ENCODE data around the gene TPSD1. TPM values are rescaled to one million over a fixed set of nuclear protein-coding genes. Genes with fewer than 3 reads are reported as not detected.

Gene TPSD1
- total RNA-seq, 5 donors from 2014 or later (not counting 1 experiment from before 2014, with no cell fraction given): 0.28 to 0.40 (median 0.31) TPM; not detected in 1

DNA sequence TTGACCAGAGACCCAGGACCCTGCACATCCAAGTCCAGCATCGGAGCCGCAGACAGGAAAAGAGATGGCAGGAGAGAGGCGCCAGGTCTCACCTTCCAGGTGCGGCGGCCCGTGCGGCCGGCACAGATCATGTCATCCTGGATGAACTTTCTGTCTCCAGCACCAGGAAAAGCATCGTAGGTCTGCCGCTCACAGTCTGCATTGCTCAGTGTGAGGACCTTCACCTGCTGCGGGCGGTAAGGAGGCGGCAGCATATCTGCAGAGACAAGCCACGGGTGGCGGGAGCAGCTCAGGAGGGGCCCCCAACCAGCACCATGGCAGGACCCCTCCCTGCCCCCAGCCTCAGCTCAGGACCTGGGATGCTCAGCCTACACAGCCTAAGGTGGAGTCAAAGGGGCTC, 17.9 kb downstream of the TPSD1 start:
- no peaks in the 10 kb centered on the region for H3K9me3 ChIP-seq
- 96% methylated on average over 13 of the region's 15 CpGs for WGBS (ENCODE audit: insufficient coverage)
- H3K4me3 ChIP-seq (ENCODE audit: control insufficient read depth in 1 of 2, extremely low read depth in 1 of 2, low read length in 1 of 2): no peak overlapping the region
- H3K36me3 Mint-ChIP-seq: no peaks in the 10 kb centered on the region
- peaks cover 26 to 32% of the 10 kb centered on the region in 2 donors for H3K27me3 Mint-ChIP-seq
- ChIA-PET POLR2A (no interaction called here), CTCF (no interaction called here)
- no peak for ATAC-seq (replicated peaks in 1 of 4)
- H3K27ac Mint-ChIP-seq: no peak overlapping the region
- H3K9me3 Mint-ChIP-seq: no peaks in the 10 kb centered on the region
- DNase-seq: no peak
- peaks cover 0 to 10% of the 10 kb centered on the region in 2 experiments for H3K4me1 ChIP-seq (ENCODE audit: control insufficient read depth in 1 of 2, extremely low read depth in 1 of 2, insufficient read depth in 2 of 2, low read length in 2 of 2)
- H3K4me3 Mint-ChIP-seq: no peak overlapping the region
- peaks cover 0 to 65% of the 10 kb centered on the region in 2 experiments for H3K27me3 ChIP-seq (replicated peaks in 1 of 2; ENCODE audit: control insufficient read depth in 2 of 2, extremely low read depth in 1 of 2, insufficient read depth in 2 of 2, low read length in 1 of 2)
- H3K4me1 Mint-ChIP-seq: peaks cover 0 to 4% (median 4%) of the 10 kb centered on the region in 3 donors
- H3K36me3 ChIP-seq (ENCODE audit: control insufficient read depth in 2 of 2, extremely low read depth in 1 of 2, insufficient read depth in 1 of 2, low read length in 1 of 2): no peaks in the 10 kb centered on the region
- H3K27ac ChIP-seq (ENCODE audit: low read length): no peak overlapping the region

DNA sequence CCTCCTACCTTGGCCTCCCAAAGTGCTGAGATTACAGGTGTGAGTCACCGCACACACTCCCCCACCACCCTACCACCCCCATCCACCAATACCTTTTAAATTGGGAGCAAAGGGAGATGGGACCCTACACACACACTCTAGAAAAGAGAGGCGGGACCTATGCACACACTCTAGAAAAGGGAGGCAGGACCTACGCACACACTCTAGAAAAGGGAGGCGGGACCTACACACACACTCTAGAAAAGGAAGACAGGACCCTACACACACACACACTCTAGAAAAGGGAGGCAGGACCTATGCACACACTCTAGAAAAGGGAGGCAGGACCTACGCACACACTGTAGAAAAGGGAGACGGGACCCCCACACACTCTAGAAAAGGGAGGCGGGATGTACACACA, 18.9 kb downstream of the TPSD1 start:
- DNase-seq (no peak), ATAC-seq (replicated peaks in 1 of 4) (no peak)
- no peak overlapping the region for H3K27ac ChIP-seq (ENCODE audit: low read length)
- H3K4me1 ChIP-seq (ENCODE audit: control insufficient read depth in 1 of 2, extremely low read depth in 1 of 2, insufficient read depth in 2 of 2, low read length in 2 of 2): peaks cover 0 to 10% of the 10 kb centered on the region in 2 experiments
- H3K36me3 Mint-ChIP-seq: no peaks in the 10 kb centered on the region
- no peak overlapping the region for H3K4me3 Mint-ChIP-seq
- POLR2A ChIA-PET: no interaction called here
- WGBS (ENCODE audit: insufficient coverage): no CpG with 5 or more reads among the region's 7 CpGs
- no peaks in the 10 kb centered on the region for H3K9me3 ChIP-seq
- no peak overlapping the region for H3K27ac Mint-ChIP-seq
- no peaks in the 10 kb centered on the region for H3K9me3 Mint-ChIP-seq
- peaks cover 0 to 4% (median 4%) of the 10 kb centered on the region in 3 donors for H3K4me1 Mint-ChIP-seq
- no peak overlapping the region for H3K4me3 ChIP-seq (ENCODE audit: control insufficient read depth in 1 of 2, extremely low read depth in 1 of 2, low read length in 1 of 2)
- peaks cover 0 to 73% of the 10 kb centered on the region in 2 experiments for H3K27me3 ChIP-seq (replicated peaks in 1 of 2; ENCODE audit: control insufficient read depth in 2 of 2, extremely low read depth in 1 of 2, insufficient read depth in 2 of 2, low read length in 1 of 2)
- CTCF ChIA-PET: no interaction called here
- peaks cover 24 to 30% of the 10 kb centered on the region in 2 donors for H3K27me3 Mint-ChIP-seq
- H3K36me3 ChIP-seq (ENCODE audit: control insufficient read depth in 2 of 2, extremely low read depth in 1 of 2, insufficient read depth in 1 of 2, low read length in 1 of 2): no peaks in the 10 kb centered on the region

DNA sequence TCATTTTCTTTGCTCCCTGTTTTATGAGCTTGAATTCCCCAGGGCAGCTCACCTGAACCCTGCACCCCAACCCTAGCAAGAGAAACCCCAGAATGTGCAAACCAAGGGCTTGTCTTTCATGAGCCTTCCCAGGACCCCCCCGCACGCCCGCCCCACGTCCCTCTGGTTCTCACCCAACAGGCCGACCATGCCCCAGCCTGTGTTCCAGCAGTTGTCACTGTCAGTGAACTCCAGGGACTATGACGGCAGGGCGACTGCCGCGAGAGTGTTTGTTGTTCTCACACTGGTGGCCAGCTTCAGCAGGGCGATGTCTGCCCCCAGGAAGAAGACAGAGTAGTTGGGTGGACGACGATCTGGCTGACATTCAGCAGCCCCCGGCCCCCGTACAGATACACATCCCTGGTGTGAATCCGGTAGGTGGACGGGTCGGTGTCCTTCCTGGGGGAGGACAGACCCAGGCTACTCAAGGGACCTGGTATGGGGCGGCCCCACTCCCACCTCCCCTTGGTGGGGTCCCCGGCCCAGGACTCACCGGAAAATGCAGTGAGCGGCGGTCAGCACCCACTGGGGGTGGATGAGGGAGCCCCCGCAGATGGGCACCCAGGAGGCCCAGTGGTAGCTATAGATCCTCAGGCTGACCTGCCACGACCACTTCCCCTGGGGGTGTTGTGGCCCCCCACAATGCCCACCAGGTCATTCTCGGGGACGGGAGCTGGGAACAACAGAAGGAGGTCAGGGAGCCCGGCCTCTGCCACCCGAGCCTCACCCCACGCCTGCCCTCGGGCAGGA, 20.1 kb downstream of the TPSD1 start:
- Mint-ChIP-seq H3K36me3 (no peaks in the 10 kb centered on the region), H3K27ac (no peak overlapping the region), H3K9me3 (no peaks in the 10 kb centered on the region), H3K27me3 (peaks cover 15 to 26% of the 10 kb centered on the region in 2 donors), H3K4me3 (no peak overlapping the region), H3K4me1 (peaks cover 0 to 4% (median 4%) of the 10 kb centered on the region in 3 donors)
- H3K4me1 ChIP-seq (ENCODE audit: control insufficient read depth in 1 of 2, extremely low read depth in 1 of 2, insufficient read depth in 2 of 2, low read length in 2 of 2): peaks cover 0 to 10% of the 10 kb centered on the region in 2 experiments
- H3K27me3 ChIP-seq (replicated peaks in 1 of 2; ENCODE audit: control insufficient read depth in 2 of 2, extremely low read depth in 1 of 2, insufficient read depth in 2 of 2, low read length in 1 of 2): peaks cover 0 to 73% of the 10 kb centered on the region in 2 experiments
- no peak overlapping the region for H3K27ac ChIP-seq (ENCODE audit: low read length)
- H3K4me3 ChIP-seq (ENCODE audit: control insufficient read depth in 1 of 2, extremely low read depth in 1 of 2, low read length in 1 of 2): no peak overlapping the region
- ATAC-seq (replicated peaks in 1 of 4) (no peak), DNase-seq (no peak)
- CTCF ChIA-PET: no interaction called here
- 82% methylated on average over 22 of the region's 30 CpGs for WGBS (ENCODE audit: insufficient coverage)
- no peaks in the 10 kb centered on the region for H3K36me3 ChIP-seq (ENCODE audit: control insufficient read depth in 2 of 2, extremely low read depth in 1 of 2, insufficient read depth in 1 of 2, low read length in 1 of 2)
- POLR2A ChIA-PET: no interaction called here
- H3K9me3 ChIP-seq: no peaks in the 10 kb centered on the region

DNA sequence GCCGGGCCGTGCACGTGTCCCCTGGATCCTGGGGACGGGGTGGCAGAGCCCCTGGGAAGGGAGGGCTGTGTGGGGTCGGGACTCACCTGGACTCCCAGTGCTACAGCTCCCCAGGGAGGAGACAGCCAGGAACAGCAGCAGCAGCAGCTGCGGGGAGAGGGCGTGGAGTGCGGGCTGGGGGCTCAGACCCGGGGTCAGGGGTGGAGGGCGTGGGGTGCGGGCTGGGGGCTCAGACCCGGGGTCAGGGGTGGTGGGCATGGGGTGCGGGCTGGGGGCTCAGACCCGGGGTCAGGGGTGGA, 20.7 kb downstream of the TPSD1 start:
- Mint-ChIP-seq H3K27me3 (peaks cover 15 to 25% of the 10 kb centered on the region in 2 donors), H3K4me3 (no peak overlapping the region), H3K36me3 (no peaks in the 10 kb centered on the region), H3K9me3 (no peaks in the 10 kb centered on the region), H3K27ac (no peak overlapping the region), H3K4me1 (peaks cover 0 to 2% (median under 1%) of the 10 kb centered on the region in 3 donors)
- Histone ChIP-seq H3K36me3 (ENCODE audit: control insufficient read depth in 2 of 2, extremely low read depth in 1 of 2, insufficient read depth in 1 of 2, low read length in 1 of 2) (no peaks in the 10 kb centered on the region), H3K9me3 (no peaks in the 10 kb centered on the region), H3K27ac (ENCODE audit: low read length) (no peak overlapping the region), H3K4me3 (ENCODE audit: control insufficient read depth in 1 of 2, extremely low read depth in 1 of 2, low read length in 1 of 2) (no peak overlapping the region), H3K27me3 (replicated peaks in 1 of 2; ENCODE audit: control insufficient read depth in 2 of 2, extremely low read depth in 1 of 2, insufficient read depth in 2 of 2, low read length in 1 of 2) (peaks cover 0 to 71% of the 10 kb centered on the region in 2 experiments), H3K4me1 (ENCODE audit: control insufficient read depth in 1 of 2, extremely low read depth in 1 of 2, insufficient read depth in 2 of 2, low read length in 2 of 2) (peaks cover 0 to 9% of the 10 kb centered on the region in 2 experiments)
- ChIA-PET CTCF (no interaction called here), POLR2A (no interaction called here)
- no peak for ATAC-seq (replicated peaks in 1 of 4)
- no peak for DNase-seq
- 92% methylated on average over 4 of the region's 14 CpGs for whole genome bisulfite sequencing (ENCODE audit: insufficient coverage)

DNA sequence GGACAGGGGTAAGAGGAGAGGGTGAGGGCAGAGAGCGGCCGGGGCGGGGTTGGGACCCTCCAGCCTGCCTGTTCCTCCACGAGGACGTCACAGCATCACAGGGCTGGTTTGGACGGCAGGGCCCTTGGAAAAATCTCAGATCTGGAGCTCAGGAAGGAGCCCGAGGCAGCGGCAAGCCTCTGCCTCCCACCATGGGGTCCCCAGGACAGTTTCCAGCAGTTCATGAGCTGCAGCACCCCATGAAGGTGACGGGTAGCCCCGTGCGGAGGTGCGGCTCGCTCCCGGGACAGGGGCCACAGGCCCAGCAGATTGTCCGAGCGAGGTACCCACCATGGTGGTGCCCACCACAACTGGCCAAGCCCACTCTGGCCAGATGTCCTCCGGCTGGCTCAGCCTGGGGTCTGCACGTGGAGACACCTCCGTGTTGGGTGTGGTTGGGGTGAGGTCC, 21.3 kb downstream of the TPSD1 start:
- H3K36me3 Mint-ChIP-seq: no peaks in the 10 kb centered on the region
- peaks cover 15 to 24% of the 10 kb centered on the region in 2 donors for H3K27me3 Mint-ChIP-seq
- ChIA-PET CTCF (no interaction called here), POLR2A (no interaction called here)
- DNase-seq (no peak), ATAC-seq (replicated peaks in 1 of 4) (no peak)
- Histone ChIP-seq H3K4me3 (ENCODE audit: control insufficient read depth in 1 of 2, extremely low read depth in 1 of 2, low read length in 1 of 2) (no peak overlapping the region), H3K9me3 (no peaks in the 10 kb centered on the region), H3K4me1 (ENCODE audit: control insufficient read depth in 1 of 2, extremely low read depth in 1 of 2, insufficient read depth in 2 of 2, low read length in 2 of 2) (peaks cover 0 to 3% of the 10 kb centered on the region in 2 experiments), H3K27me3 (replicated peaks in 1 of 2; ENCODE audit: control insufficient read depth in 2 of 2, extremely low read depth in 1 of 2, insufficient read depth in 2 of 2, low read length in 1 of 2) (peaks cover 0 to 67% of the 10 kb centered on the region in 2 experiments), H3K36me3 (ENCODE audit: control insufficient read depth in 2 of 2, extremely low read depth in 1 of 2, insufficient read depth in 1 of 2, low read length in 1 of 2) (no peaks in the 10 kb centered on the region), H3K27ac (ENCODE audit: low read length) (no peak overlapping the region)
- no peak overlapping the region for H3K27ac Mint-ChIP-seq
- H3K4me1 Mint-ChIP-seq: peaks cover 0 to under 1% (median 0%) of the 10 kb centered on the region in 3 donors
- no peak overlapping the region for H3K4me3 Mint-ChIP-seq
- 67% methylated on average over 12 of the region's 19 CpGs for WGBS (ENCODE audit: insufficient coverage)
- H3K9me3 Mint-ChIP-seq: no peaks in the 10 kb centered on the region

DNA sequence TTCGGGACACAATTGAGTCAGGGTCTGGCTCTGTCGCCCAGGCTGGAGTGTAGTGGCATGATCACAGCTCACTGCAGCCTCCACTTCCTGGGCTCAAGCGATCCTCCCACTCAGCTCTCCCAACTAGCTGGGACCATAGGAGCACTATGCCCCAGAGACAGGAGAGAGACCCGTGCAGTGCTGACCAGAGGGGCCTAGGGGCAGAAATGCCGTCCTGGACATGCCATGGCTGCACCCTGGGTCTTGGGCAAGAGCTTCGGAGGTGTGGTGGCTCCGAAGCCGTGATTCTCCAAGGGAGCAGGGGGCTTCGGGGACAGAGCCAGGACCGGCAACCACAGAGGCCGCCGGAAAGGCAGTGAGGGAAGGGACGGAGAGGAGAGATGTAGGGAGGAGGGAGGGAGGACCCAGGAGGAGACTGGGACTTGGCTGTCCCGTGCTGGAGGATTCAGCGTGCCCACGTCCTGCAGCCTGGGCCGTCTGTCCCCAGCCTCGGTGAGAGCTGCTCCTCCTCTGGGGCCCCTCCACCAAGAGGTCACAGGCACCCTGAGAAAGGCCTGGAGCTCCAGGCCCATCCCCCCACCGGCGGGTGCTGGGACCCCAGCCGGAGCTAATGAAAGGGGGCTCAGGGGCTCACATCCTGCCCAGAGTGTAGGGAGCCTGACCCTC, 21.9 kb downstream of the TPSD1 start:
- no peak for DNase-seq
- H3K36me3 Mint-ChIP-seq: no peaks in the 10 kb centered on the region
- no peak overlapping the region for H3K4me3 Mint-ChIP-seq
- WGBS (ENCODE audit: insufficient coverage): 65% methylated on average over 17 of the region's 21 CpGs
- ATAC-seq (replicated peaks in 1 of 4): no peak
- Histone ChIP-seq H3K4me3 (ENCODE audit: control insufficient read depth in 1 of 2, extremely low read depth in 1 of 2, low read length in 1 of 2) (no peak overlapping the region), H3K36me3 (ENCODE audit: control insufficient read depth in 2 of 2, extremely low read depth in 1 of 2, insufficient read depth in 1 of 2, low read length in 1 of 2) (no peaks in the 10 kb centered on the region), H3K27ac (ENCODE audit: low read length) (no peak overlapping the region), H3K9me3 (no peaks in the 10 kb centered on the region), H3K27me3 (replicated peaks in 1 of 2; ENCODE audit: control insufficient read depth in 2 of 2, extremely low read depth in 1 of 2, insufficient read depth in 2 of 2, low read length in 1 of 2) (peaks cover 0 to 64% of the 10 kb centered on the region in 2 experiments), H3K4me1 (ENCODE audit: control insufficient read depth in 1 of 2, extremely low read depth in 1 of 2, insufficient read depth in 2 of 2, low read length in 2 of 2) (no peaks in the 10 kb centered on the region)
- CTCF ChIA-PET: no interaction called here
- H3K27ac Mint-ChIP-seq: no peak overlapping the region
- no peaks in the 10 kb centered on the region for H3K9me3 Mint-ChIP-seq
- POLR2A ChIA-PET: no interaction called here
- H3K4me1 Mint-ChIP-seq: no peaks in the 10 kb centered on the region
- peaks cover 14 to 20% of the 10 kb centered on the region in 2 donors for H3K27me3 Mint-ChIP-seq
